Activated T-cell treated with anti-CD3 and anti-CD28 coated beads, Interleukin-2, amount 50 U/mL, for 72 hours (primary cell): ENCODE data around the gene NGF. TPM values are rescaled to one million over a fixed set of nuclear protein-coding genes. Genes with fewer than 3 reads are reported as not detected.
"Not testable (repeated sequence)": the region's sequence is repeated elsewhere in the genome, so short reads cannot be mapped to it uniquely, and the experiment has no call there.

Experiments
- ATAC-seq, 2 donors: fragments of 150-1000 bp; cut with Tn5 transposase; replicated peaks in 1 of 2; 2 replicates each; pipeline ENCODE4 v1.10.0; 2021; ENCODE audit warnings: moderate library complexity in 2 of 2, mild to moderate bottlenecking in 1 of 2
- DNase-seq, 2 donors: peaks; one replicate each; pipeline ENCODE4 v3.0.0; 2021 to 2022; ENCODE audit warnings: mixed read lengths in 1 of 2
- H3K27ac Mint-ChIP-seq: one replicate; pipeline ENCODE4 v1.8.0; 2022; ENCODE audit warnings: mild to moderate bottlenecking, moderate library complexity, mixed read lengths
- H3K27me3 Mint-ChIP-seq: one replicate; pipeline ENCODE4 v1.8.0; 2022; ENCODE audit warnings: low read depth, mixed read lengths
- H3K36me3 Mint-ChIP-seq, 2 donors: one replicate each; pipeline ENCODE4 v1.8.0; 2022; ENCODE audit warnings: mixed read lengths in 2 of 2, mild to moderate bottlenecking in 1 of 2; ENCODE audit not compliant: insufficient read depth in 2 of 2
- H3K4me1 Mint-ChIP-seq: one replicate; pipeline ENCODE4 v1.8.0; 2022; ENCODE audit warnings: low read depth, mixed read lengths
- H3K4me3 Mint-ChIP-seq, 2 donors: one replicate each; pipeline ENCODE4 v1.8.0; 2022; ENCODE audit warnings: mild to moderate bottlenecking in 2 of 2, mixed read lengths in 2 of 2, moderate library complexity in 2 of 2
- H3K9me3 Mint-ChIP-seq, 2 donors: one replicate each; pipeline ENCODE4 v1.8.0; 2022; ENCODE audit warnings: mixed read lengths in 2 of 2
- total RNA-seq, 2 donors: library from RNA; stranded (reverse); gene quantifications; one replicate each; pipeline ENCODE4 v1.2.3, GENCODE V29; 2022

NGF gene
- total RNA-seq, 2 donors from 2014 or later = not detected

DNA sequence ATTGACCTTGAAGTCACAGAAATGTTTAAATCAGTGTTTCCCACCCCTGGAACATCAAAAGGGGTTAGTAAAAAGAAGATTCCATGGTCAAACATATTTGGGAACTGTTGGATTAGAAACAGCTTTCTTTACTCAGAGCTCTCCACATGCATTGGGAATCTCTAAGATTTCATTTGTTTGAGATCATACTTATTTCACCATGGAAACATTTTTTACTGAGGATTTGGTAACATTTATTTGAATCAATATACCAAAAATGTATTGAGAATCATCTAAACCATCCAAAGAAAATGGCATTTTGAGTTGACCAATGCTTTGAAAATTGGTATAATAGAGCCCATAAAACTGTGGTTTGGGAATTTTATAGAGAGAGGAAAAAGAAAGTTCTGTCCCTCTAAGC, 25.3 kb downstream of the NGF start:
- DNase-seq (no peak), ATAC-seq (no peak)
- H3K9me3 Mint-ChIP-seq = no peaks in the 10 kb centered on the region
- no peaks in the 10 kb centered on the region for H3K36me3 Mint-ChIP-seq
- peaks cover 15% of the 10 kb centered on the region for H3K27me3 Mint-ChIP-seq
- H3K4me3 Mint-ChIP-seq = no peak overlapping the region
- no peaks in the 10 kb centered on the region for H3K4me1 Mint-ChIP-seq
- no peak overlapping the region for H3K27ac Mint-ChIP-seq

DNA sequence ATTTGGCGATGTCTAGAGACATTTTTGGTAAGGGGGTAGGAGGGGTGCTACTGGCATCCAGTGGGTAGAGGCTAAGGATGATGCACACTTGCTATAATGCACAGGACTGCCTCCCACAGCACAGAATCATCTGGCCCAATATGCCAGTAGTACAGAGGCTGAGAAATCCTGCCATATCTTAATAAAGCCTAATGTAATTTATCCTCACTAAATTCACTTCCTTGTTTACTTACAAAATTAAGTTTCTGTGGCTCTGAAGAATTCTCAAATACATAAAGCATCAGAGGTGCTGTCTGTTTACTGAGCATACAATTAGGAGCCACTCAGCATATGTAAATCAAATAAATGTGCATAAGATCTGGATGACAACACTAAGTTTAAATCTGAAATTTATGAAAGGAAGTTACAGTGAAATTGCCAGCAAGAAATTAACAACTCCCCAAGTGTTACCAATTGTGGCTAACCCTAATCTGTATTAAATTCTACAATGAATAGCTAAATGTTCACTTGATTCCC, 26.5 kb downstream of the NGF start:
- ATAC-seq (no peak), DNase-seq (no peak)
- no peaks in the 10 kb centered on the region for H3K9me3 Mint-ChIP-seq
- no peaks in the 10 kb centered on the region for H3K36me3 Mint-ChIP-seq
- no peak overlapping the region for H3K27ac Mint-ChIP-seq
- peaks cover 23% of the 10 kb centered on the region for H3K27me3 Mint-ChIP-seq
- H3K4me3 Mint-ChIP-seq = no peak overlapping the region
- no peaks in the 10 kb centered on the region for H3K4me1 Mint-ChIP-seq

DNA sequence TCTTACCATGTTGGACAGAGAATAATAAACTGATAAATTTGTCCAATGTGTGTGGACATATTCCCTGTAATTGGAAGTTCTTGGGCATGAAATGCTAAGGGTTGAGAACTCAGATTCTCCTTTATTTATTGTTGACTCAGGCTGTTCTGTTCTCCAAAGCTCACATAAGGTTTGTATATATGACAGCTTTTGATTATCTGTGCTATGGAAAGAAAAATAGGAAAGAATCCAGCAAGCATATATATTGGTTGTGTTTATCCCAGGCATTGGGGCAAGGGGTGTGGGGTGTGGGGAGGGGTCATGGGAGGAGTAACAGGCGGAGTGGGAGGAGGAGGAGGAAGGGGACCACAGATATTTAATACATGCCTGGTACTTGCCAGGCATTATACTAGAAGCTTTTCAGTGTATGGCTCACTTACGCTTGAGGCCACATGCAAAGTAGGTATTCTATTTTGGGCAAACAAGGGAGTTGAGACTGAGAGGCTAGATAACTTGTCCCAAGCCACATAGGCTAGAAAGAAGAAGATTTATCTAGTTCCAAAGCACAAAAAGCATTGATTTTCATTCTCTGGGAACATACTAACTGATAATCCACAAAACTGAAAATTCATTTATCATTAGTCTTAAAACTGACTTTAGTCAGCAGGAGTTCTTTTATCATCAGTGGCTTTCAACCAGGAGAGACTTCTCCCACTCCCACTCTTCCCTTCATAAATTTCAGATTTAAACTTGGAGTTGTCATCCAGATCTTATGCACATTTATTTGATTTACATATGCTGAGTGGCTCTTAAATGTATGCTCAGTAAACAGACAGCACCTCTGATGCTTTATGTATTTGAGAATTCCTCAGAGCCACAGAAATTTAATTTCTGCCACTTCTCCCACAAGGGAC, 27.2 kb downstream of the NGF start:
- H3K9me3 Mint-ChIP-seq = no peaks in the 10 kb centered on the region
- no peak overlapping the region for H3K4me3 Mint-ChIP-seq
- no peak overlapping the region for H3K27ac Mint-ChIP-seq
- H3K27me3 Mint-ChIP-seq = peaks cover 23% of the 10 kb centered on the region
- no peaks in the 10 kb centered on the region for H3K4me1 Mint-ChIP-seq
- ATAC-seq = no peak
- no peak for DNase-seq
- H3K36me3 Mint-ChIP-seq = no peaks in the 10 kb centered on the region

GRCh38 chr1:115309504-115309903, 28.5 kb downstream of the NGF start:
- not testable (repeated sequence) for H3K9me3 Mint-ChIP-seq, DNase-seq, ATAC-seq, H3K27ac Mint-ChIP-seq, H3K36me3 Mint-ChIP-seq, H3K4me3 Mint-ChIP-seq, H3K4me1 Mint-ChIP-seq
- peaks cover 15% of the 10 kb centered on the region for H3K27me3 Mint-ChIP-seq

DNA sequence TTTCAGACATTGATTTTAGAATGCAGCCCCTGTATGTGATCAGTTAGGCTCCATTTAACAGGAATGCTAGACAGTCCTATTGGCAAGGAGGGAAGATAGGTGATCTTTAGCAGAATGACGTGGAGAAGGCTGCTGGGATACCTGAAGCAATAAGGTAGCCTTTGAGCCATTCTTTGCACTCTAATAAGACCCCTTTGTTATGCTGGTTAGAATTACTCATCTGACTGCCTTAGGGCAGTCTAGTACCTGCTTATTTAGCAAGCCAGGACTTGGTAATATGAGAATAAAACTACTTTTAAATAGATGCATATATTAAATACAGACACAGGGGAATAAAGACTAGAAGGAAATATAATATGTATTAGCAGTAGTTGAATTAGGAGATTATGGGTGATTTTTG, 29.1 kb downstream of the NGF start:
- no peak for ATAC-seq
- peaks cover 12% of the 10 kb centered on the region for H3K27me3 Mint-ChIP-seq
- H3K4me3 Mint-ChIP-seq = no peak overlapping the region
- H3K9me3 Mint-ChIP-seq = no peaks in the 10 kb centered on the region
- no peak for DNase-seq
- H3K27ac Mint-ChIP-seq = no peak overlapping the region
- no peaks in the 10 kb centered on the region for H3K4me1 Mint-ChIP-seq
- H3K36me3 Mint-ChIP-seq = no peaks in the 10 kb centered on the region

GRCh38 chr1:115307661-115308060, 30.4 kb downstream of the NGF start:
- DNase-seq (no peak), ATAC-seq (no peak)
- H3K27ac Mint-ChIP-seq = no peak overlapping the region
- no peak overlapping the region for H3K4me3 Mint-ChIP-seq
- no peaks in the 10 kb centered on the region for H3K36me3 Mint-ChIP-seq
- peaks cover 22% of the 10 kb centered on the region for H3K27me3 Mint-ChIP-seq
- H3K4me1 Mint-ChIP-seq = no peaks in the 10 kb centered on the region
- H3K9me3 Mint-ChIP-seq = no peaks in the 10 kb centered on the region

DNA sequence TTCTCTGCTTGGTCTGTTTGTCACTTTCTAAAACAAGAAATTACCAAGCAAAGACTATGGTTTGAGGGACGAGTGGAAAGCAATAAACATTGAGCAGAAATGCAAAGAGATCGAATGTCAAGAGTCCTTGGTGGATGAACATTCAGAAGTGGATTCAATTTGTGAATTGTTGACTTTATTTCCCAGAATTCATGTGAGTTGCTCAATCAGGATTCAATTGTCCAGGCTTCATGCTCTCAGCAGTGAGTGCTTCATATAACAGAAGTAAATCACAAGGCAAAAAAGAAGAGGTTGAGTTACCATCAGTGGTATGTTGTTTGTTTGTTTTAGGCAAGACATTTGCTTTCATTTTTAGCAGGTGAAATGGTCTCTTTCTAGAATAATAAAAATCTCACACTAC, 31.9 kb downstream of the NGF start:
- Mint-ChIP-seq H3K27me3 (peaks cover 22% of the 10 kb centered on the region), H3K4me3 (no peak overlapping the region), H3K27ac (no peak overlapping the region), H3K36me3 (no peaks in the 10 kb centered on the region), H3K4me1 (no peaks in the 10 kb centered on the region), H3K9me3 (no peaks in the 10 kb centered on the region)
- no peak for DNase-seq
- no peak for ATAC-seq

GRCh38 chr1:115303364-115303763, 34.7 kb downstream of the NGF start:
- H3K27me3 Mint-ChIP-seq = peaks cover 22% of the 10 kb centered on the region
- no peak overlapping the region for H3K4me3 Mint-ChIP-seq
- DNase-seq (no peak), ATAC-seq (no peak)
- H3K4me1 Mint-ChIP-seq = no peaks in the 10 kb centered on the region
- no peak overlapping the region for H3K27ac Mint-ChIP-seq
- no peaks in the 10 kb centered on the region for H3K36me3 Mint-ChIP-seq
- no peaks in the 10 kb centered on the region for H3K9me3 Mint-ChIP-seq

DNA sequence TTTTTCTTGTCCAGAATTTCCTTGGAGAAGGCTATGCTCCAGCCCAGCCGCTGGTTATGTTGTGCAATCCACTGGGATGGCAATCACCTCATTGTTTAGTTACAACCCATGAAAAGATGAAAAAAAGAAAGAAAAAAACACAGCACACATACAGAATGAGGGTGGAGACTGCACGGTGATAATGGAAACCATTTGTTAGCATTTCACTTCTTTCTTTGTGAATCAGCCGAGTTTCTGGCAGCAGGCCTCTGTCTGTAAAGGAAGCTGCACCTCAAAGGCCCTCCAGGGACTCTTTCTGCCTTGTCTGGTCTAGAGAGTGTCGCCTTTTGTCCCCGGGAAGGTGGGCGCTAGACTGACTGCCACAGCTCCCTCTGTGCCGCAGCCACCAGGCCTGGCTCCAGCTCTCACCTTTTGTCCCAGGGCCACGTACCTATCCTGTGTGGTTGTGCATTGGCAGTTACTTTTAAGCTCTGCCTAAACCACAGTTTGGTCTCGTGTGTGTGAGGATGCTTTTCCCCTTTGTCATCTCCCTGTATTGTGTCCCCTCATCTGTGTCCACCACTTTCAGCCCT, 35.6 kb downstream of the NGF start:
- Mint-ChIP-seq H3K4me3 (no peak overlapping the region), H3K4me1 (no peaks in the 10 kb centered on the region), H3K27me3 (peaks cover 26% of the 10 kb centered on the region), H3K27ac (no peak overlapping the region), H3K36me3 (no peaks in the 10 kb centered on the region), H3K9me3 (no peaks in the 10 kb centered on the region)
- DNase-seq (no peak), ATAC-seq (peak in 1 of 2 donors; percentile 42)

DNA sequence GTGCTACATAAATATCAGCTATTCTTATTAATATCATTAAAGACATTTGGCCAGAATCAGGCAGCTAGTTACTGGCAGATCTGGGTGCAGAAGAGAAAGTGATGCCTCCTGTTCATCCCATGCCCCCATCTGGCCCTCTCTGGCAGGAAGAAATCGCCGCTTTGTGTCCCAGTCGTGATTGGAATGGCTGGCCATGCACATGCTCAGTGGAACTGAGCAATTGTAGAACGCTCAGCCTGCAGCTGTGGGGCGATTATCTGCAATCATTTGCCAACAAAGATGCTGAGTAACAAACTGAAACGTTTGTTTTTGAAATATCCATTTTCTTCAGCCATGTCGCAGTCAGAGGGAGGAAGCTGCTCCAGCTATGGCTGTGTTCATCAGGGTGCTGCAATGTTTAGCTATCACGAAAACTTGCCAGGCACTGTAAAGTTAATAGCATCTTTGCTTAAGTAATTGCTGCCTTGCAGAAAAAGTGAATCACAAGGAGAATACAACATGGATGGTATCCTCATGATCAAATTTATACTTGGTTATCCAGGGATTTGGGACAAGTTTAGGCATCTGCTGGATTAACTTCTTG, 36.5 kb downstream of the NGF start:
- Mint-ChIP-seq H3K27me3 (peaks cover 24% of the 10 kb centered on the region), H3K4me3 (no peak overlapping the region), H3K36me3 (no peaks in the 10 kb centered on the region), H3K27ac (no peak overlapping the region), H3K4me1 (no peaks in the 10 kb centered on the region), H3K9me3 (no peaks in the 10 kb centered on the region)
- ATAC-seq (no peak), DNase-seq (no peak)

DNA sequence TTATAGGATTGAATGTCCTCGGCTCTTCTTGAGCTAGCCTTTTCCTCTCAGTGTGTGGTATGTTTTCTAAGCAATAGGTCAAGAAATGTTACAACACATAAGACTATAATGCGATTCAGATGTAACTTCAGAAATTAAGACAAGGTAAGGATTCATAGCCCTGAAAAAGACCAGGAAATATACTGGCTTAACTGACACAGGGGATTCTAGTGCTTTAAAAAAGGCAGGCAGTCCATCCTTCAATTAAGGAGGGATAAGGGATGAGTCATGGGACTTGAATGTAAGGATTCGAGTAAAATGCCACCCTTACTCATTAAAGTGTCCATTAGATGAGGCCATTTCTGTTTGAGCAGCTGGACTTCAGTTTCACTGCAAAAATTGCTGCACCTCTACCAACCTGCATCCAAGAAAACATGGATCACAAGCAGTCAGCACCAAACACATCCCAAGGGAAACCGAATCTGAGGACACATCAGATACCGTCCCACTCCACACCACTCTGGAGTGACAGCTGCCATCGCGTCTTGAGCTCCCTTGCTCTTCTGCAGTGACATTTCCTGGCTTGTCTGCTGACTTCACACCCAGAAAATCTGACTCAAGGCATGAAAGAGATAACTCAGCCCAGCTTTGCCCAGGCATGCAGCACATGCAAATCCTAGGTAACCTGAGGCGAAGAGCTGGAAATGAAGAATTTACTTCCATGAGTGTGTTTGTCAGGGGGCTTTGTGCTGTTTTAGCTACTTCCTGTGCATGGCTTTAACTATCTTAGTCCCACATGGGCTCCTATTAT, 37.8 kb downstream of the NGF start:
- Mint-ChIP-seq H3K27me3 (peaks cover 34% of the 10 kb centered on the region), H3K27ac (no peak overlapping the region)

GRCh38 chr1:115299266-115299665, 38.8 kb downstream of the NGF start:
- DNase-seq (no peak), ATAC-seq (no peak)
- Mint-ChIP-seq H3K36me3 (no peaks in the 10 kb centered on the region), H3K4me3 (no peak overlapping the region), H3K9me3 (no peaks in the 10 kb centered on the region), H3K27me3 (peaks cover 44% of the 10 kb centered on the region), H3K4me1 (no peaks in the 10 kb centered on the region), H3K27ac (no peak overlapping the region)

More for the DNA sequence above, 37.8 kb downstream of the NGF start:
- Mint-ChIP-seq H3K36me3 (no peaks in the 10 kb centered on the region), H3K4me1 (no peaks in the 10 kb centered on the region), H3K4me3 (no peak overlapping the region), H3K9me3 (no peaks in the 10 kb centered on the region)
- peak in 1 of 2 donors; percentile 44 for ATAC-seq
- DNase-seq = no peak

DNA sequence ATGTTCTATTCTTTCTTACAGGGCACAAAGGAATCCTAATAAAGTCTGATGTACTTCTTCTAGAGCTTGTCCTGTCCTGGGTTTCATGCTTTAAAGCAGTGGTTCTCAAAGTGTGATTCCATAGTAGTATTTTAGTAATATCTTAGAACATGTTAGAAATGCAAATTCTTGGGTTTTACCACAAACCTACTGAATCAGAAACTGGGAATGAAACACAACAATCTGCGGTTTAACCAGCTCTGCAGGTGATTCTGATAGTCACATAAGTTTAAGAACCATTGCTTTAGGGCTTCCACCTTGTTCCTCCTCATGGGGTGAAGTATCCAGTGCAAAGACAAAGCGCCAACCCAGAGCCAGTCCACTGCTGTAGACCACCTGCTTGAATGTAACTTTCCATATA, 41.1 kb downstream of the NGF start:
- H3K27ac Mint-ChIP-seq = no peak overlapping the region
- ATAC-seq (peak in 1 of 2 donors; percentile 58), DNase-seq (no peak)
- H3K4me3 Mint-ChIP-seq = no peak overlapping the region
- H3K4me1 Mint-ChIP-seq = no peaks in the 10 kb centered on the region
- H3K27me3 Mint-ChIP-seq = peaks cover 52% of the 10 kb centered on the region
- no peaks in the 10 kb centered on the region for H3K9me3 Mint-ChIP-seq
- H3K36me3 Mint-ChIP-seq = no peaks in the 10 kb centered on the region
